ENCODE measurements around the gene ARIH2.

DNA sequence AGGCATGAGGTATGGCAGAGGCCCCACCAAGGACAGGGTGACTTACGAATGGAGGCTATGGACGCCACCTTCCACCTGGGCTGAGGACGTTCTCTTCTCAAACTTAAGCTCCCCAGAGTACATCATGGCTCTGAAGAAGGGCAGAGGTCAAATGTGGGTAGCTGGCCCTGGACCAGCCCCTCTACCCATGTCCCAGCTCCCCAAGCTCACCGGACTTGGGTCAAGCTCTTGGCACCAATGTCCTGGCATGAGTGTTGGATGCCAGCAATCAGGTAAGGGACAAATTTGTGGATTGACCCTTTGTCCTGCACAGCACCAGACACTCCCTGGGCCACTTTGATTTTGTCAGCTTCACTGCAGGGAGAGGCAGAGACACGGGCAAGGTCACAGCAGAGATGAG lies 105.8 kb downstream of the ARIH2 start:
- TF ChIP-seq, protein P1, sequence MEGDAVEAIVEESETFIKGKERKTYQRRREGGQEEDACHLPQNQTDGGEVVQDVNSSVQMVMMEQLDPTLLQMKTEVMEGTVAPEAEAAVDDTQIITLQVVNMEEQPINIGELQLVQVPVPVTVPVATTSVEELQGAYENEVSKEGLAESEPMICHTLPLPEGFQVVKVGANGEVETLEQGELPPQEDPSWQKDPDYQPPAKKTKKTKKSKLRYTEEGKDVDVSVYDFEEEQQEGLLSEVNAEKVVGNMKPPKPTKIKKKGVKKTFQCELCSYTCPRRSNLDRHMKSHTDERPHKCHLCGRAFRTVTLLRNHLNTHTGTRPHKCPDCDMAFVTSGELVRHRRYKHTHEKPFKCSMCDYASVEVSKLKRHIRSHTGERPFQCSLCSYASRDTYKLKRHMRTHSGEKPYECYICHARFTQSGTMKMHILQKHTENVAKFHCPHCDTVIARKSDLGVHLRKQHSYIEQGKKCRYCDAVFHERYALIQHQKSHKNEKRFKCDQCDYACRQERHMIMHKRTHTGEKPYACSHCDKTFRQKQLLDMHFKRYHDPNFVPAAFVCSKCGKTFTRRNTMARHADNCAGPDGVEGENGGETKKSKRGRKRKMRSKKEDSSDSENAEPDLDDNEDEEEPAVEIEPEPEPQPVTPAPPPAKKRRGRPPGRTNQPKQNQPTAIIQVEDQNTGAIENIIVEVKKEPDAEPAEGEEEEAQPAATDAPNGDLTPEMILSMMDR (IDR thresholded peaks at IDR 0.05; ENCODE audit: low read length): no peak
- TF ChIP-seq EZH2 (optimal IDR thresholded peaks at IDR 0.05; ENCODE audit: low read depth, low read length) (no peak), EZH2phosphoT487 (IDR thresholded peaks at IDR 0.05; ENCODE audit: low read length) (no peak)
